NCI-H2227 (cell line): Measurements from ENCODE around the gene DLG4.
A peak's percentile ranks its signal among the peaks of the same experiment; 100 is the strongest.
"Not testable (repeated sequence)": the region's sequence is repeated elsewhere in the genome, so short reads cannot be mapped to it uniquely, and the experiment has no call there.

Experiments
- DNase-seq: peaks from one replicate; lab custom pipeline; 2025; ENCODE audit not compliant: unreplicated experiment; lab: John Stamatoyannopoulos, UW

Gene DLG4

DNA sequence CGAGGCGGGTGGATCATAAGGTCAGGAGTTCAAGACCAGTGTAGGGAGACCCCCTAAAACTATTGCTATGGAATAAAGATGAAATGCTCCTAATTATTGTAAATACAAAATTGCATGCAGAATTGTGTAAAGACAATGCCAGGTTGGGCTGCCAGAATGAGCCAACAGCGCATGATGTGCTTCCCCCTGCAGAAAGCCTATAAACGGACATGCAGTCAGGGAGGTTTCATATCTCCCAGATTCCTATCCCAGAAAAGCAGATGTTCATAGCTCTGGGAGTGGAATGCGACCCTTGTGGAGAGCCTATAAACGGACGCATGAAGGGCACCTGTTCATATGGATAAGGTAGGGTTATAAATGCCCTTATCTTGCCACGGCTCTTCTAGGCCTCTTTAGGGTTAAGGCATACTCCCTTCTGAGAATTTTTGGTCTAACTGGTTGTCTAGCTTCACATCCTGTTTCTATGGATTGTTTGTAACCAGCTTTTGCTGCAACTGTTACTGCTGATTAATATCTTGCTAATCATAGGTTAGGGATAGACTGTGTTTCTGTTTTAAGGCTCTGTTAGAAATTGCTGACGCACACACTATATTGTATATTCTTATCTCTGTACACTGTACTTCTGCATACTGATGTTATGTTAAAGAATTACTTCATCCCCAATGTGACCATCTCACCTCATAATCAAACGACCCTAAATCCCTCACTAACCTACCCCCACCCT lies 50.6 kb downstream of the DLG4 start:
- not testable (repeated sequence) for DNase-seq

GRCh38 chr17:7167832-7168231 lies 51.8 kb downstream of the DLG4 start:
- DNase-seq, result no peak

GRCh38 chr17:7166873-7167272 lies 52.8 kb downstream of the DLG4 start:
- DNase-seq, result no peak

GRCh38 chr17:7159571-7159970 lies 60.1 kb downstream of the DLG4 start:
- DNase-seq, result not testable (repeated sequence)

- DNase-seq, result not testable (repeated sequence)
These were observed 61.2 kb downstream of the DLG4 start for GRCh38 chr17:7158424-7158823.

GRCh38 chr17:7156342-7156940 lies 63.2 kb downstream of the DLG4 start:
- DNase-seq, result no peak

DNA sequence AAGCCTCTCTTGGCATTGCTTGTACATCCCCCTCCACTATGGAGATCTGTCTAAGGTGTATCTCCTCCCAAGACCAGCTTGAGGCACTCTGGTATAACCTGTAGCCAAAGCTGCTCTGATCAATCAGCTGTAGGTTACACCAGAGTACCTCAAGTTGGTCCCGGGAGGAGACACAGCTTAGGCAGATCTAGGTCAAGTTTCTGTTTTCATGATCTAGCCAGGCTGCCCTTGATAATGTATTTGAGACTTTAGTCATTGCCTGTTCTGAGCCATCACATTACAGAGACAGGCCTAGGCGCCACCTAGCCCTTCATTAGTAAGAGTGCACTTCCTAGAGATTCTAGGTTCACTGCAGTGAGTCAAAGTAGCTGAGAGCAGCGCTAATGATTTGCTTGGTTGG lies 71.9 kb downstream of the DLG4 start:
- DNase-seq, result no peak

GRCh38 chr17:7146115-7146514 lies 73.5 kb downstream of the DLG4 start:
- no peak for DNase-seq

GRCh38 chr17:7144213-7144612 lies 75.4 kb downstream of the DLG4 start:
- DNase-seq, result peak; percentile 6

- DNase-seq, result no peak
These were observed 77.8 kb downstream of the DLG4 start for GRCh38 chr17:7141824-7142223.

DNA sequence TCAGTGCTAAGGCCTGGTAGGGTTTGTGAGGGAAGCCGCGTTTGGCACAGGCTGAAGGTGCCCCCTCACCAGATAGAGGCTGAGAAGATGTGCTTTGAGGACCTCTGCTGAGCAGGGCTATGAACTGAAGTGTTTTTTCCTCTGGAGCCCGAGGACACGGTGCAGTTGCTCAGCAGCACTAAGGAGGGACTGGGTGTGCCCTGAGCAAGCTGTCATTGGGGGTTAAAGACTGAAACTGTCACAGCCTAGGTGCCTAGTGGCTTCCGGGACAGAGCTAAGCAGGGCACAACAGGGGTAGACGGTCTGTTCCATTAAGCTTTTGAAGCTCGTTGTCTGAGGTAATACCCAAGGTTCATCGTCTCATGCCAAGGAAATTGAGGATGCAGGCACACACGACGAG lies 80.2 kb downstream of the DLG4 start:
- no peak for DNase-seq

- no peak for DNase-seq
These were observed 80.7 kb downstream of the DLG4 start for GRCh38 chr17:7138800-7139381.

- no peak for DNase-seq
These were observed 82.3 kb downstream of the DLG4 start for GRCh38 chr17:7137171-7137943.
